ENCODE measurements around the gene UBLCP1. TPM values are rescaled to one million over a fixed set of nuclear protein-coding genes. Genes with fewer than 3 reads are reported as not detected.

UBLCP1 gene
- total and polyA plus RNA-seq, 2 donors (not counting 1 experiment from before 2014, with no cell fraction given) = 9.6 to 25.1 TPM

DNA sequence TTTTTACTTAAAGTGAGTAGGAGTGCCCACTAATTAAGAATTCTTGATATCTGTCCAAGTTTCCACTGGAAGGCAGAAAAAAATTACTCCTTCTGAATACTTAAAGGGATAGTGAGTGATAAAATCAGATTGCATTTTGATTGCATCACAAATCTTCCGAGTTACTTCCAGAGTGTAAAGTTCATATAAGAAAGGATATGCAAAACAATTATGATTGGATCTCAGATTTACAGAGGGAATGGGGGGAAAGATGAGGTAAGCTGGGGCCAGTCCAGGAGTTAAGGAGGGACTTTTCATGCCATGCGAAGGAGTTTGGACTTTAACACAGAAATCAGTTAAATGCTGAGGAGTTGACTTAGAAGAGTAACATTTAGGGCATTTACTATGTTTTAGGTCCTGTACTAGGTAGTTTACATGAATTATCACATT lies 44.5 kb upstream of the UBLCP1 start:
- no peak overlapping the region for H3K4me3 ChIP-seq (ENCODE audit: control extremely low read depth in 1 of 5, extremely low read depth in 1 of 5, insufficient read depth in 1 of 5, low read depth in 2 of 5, low read length in 4 of 5)
- H3K4me1 ChIP-seq (ENCODE audit: control insufficient read depth in 2 of 2, insufficient read depth in 2 of 2, low read length in 2 of 2) = no peaks in the 10 kb centered on the region
- DNase-seq (no peak), ATAC-seq (ENCODE audit: low read depth) (no peak)
- TF ChIP-seq, protein P1, sequence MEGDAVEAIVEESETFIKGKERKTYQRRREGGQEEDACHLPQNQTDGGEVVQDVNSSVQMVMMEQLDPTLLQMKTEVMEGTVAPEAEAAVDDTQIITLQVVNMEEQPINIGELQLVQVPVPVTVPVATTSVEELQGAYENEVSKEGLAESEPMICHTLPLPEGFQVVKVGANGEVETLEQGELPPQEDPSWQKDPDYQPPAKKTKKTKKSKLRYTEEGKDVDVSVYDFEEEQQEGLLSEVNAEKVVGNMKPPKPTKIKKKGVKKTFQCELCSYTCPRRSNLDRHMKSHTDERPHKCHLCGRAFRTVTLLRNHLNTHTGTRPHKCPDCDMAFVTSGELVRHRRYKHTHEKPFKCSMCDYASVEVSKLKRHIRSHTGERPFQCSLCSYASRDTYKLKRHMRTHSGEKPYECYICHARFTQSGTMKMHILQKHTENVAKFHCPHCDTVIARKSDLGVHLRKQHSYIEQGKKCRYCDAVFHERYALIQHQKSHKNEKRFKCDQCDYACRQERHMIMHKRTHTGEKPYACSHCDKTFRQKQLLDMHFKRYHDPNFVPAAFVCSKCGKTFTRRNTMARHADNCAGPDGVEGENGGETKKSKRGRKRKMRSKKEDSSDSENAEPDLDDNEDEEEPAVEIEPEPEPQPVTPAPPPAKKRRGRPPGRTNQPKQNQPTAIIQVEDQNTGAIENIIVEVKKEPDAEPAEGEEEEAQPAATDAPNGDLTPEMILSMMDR (IDR thresholded peaks at IDR 0.05) = no peak
- TF ChIP-seq EZH2 (IDR thresholded peaks at IDR 0.05; ENCODE audit: borderline replicate concordance, insufficient read depth, low read depth, low read length, poor library complexity, severe bottlenecking) = no peak
- H3K36me3 ChIP-seq (replicated peaks in 1 of 2; ENCODE audit: control extremely low read depth in 1 of 2, control insufficient read depth in 1 of 2, extremely low read depth in 1 of 2, insufficient read depth in 2 of 2, low read length in 1 of 2) = no peaks in the 10 kb centered on the region
- no peak overlapping the region for H3K4me2 ChIP-seq (replicated peaks; ENCODE audit: low read depth, low read length, poor library complexity, severe bottlenecking)
- no peaks in the 10 kb centered on the region for H3K79me2 ChIP-seq (ENCODE audit: control insufficient read depth, insufficient read depth, low read length)
- H3K27ac ChIP-seq (ENCODE audit: low read length in 2 of 2) = no peak overlapping the region
- Mint-ChIP-seq H3K27me3 (no peaks in the 10 kb centered on the region), H3K4me3 (no peak overlapping the region), H3K9me3 (ENCODE audit: insufficient read depth) (no peaks in the 10 kb centered on the region), H3K4me1 (no peaks in the 10 kb centered on the region), H3K27ac (no peak overlapping the region)
- no peak overlapping the region for H2AFZ ChIP-seq (ENCODE audit: insufficient read depth, low read depth, low read length, poor library complexity, severe bottlenecking)
- intact Hi-C loops (cut with micrococcal nuclease) = no loop called here
- no peaks in the 10 kb centered on the region for H3K9me3 ChIP-seq (ENCODE audit: control extremely low read depth in 1 of 3, control insufficient read depth in 2 of 3, insufficient read depth in 1 of 3, low read length in 2 of 3)
- H3K9ac ChIP-seq (ENCODE audit: low read length) = no peak overlapping the region
- ChIA-PET POLR2A (no interaction called here), CTCF (no interaction called here)
- H4K20me1 ChIP-seq (ENCODE audit: control insufficient read depth, insufficient read depth, low read length, poor library complexity, severe bottlenecking) = no peaks in the 10 kb centered on the region
- WGBS (ENCODE audit: insufficient coverage) = 100% methylated on average over 2 of the region's 2 CpGs
- no peaks in the 10 kb centered on the region for H3K27me3 ChIP-seq (replicated peaks in 1 of 4; ENCODE audit: control extremely low read depth in 1 of 4, control insufficient read depth in 3 of 4, insufficient read depth in 4 of 4, low read length in 3 of 4)

GRCh38 chr5:159220206-159220605 lies 42.9 kb upstream of the UBLCP1 start:
- H3K9ac ChIP-seq (ENCODE audit: low read length) = no peak overlapping the region
- ATAC-seq (ENCODE audit: low read depth) = no peak
- no peaks in the 10 kb centered on the region for H3K27me3 ChIP-seq (replicated peaks in 1 of 4; ENCODE audit: control extremely low read depth in 1 of 4, control insufficient read depth in 3 of 4, insufficient read depth in 4 of 4, low read length in 3 of 4)
- H3K9me3 Mint-ChIP-seq (ENCODE audit: insufficient read depth) = no peaks in the 10 kb centered on the region
- no peak overlapping the region for H3K27ac ChIP-seq (ENCODE audit: low read length in 2 of 2)
- H3K36me3 ChIP-seq (replicated peaks in 1 of 2; ENCODE audit: control extremely low read depth in 1 of 2, control insufficient read depth in 1 of 2, extremely low read depth in 1 of 2, insufficient read depth in 2 of 2, low read length in 1 of 2) = no peaks in the 10 kb centered on the region
- H3K9me3 ChIP-seq (ENCODE audit: control extremely low read depth in 1 of 3, control insufficient read depth in 2 of 3, insufficient read depth in 1 of 3, low read length in 2 of 3) = no peaks in the 10 kb centered on the region
- 100% methylated on average over 1 of the region's 5 CpGs for WGBS (ENCODE audit: insufficient coverage)
- POLR2A ChIA-PET = no interaction called here
- no peaks in the 10 kb centered on the region for H3K4me1 Mint-ChIP-seq
- no peaks in the 10 kb centered on the region for H3K79me2 ChIP-seq (ENCODE audit: control insufficient read depth, insufficient read depth, low read length)
- DNase-seq = no peak
- intact Hi-C loops (cut with micrococcal nuclease) = no loop called here
- H3K4me3 Mint-ChIP-seq = no peak overlapping the region
- CTCF ChIA-PET = interaction anchor here (1.0 kb wide), 1 partner anchor 10 kb away, joined by 4 read pairs; no protein-coding TSS in a partner anchor
- H2AFZ ChIP-seq (ENCODE audit: insufficient read depth, low read depth, low read length, poor library complexity, severe bottlenecking) = no peak overlapping the region
- no peak overlapping the region for H3K4me3 ChIP-seq (ENCODE audit: control extremely low read depth in 1 of 5, extremely low read depth in 1 of 5, insufficient read depth in 1 of 5, low read depth in 2 of 5, low read length in 4 of 5)
- peaks cover 7% of the 10 kb centered on the region for H3K27me3 Mint-ChIP-seq
- no peak for TF ChIP-seq EZH2 (IDR thresholded peaks at IDR 0.05; ENCODE audit: borderline replicate concordance, insufficient read depth, low read depth, low read length, poor library complexity, severe bottlenecking)
- TF ChIP-seq, protein P1 (IDR thresholded peaks at IDR 0.05) = no peak
- H4K20me1 ChIP-seq (ENCODE audit: control insufficient read depth, insufficient read depth, low read length, poor library complexity, severe bottlenecking) = no peaks in the 10 kb centered on the region
- H3K4me2 ChIP-seq (replicated peaks; ENCODE audit: low read depth, low read length, poor library complexity, severe bottlenecking) = no peak overlapping the region
- no peak overlapping the region for H3K27ac Mint-ChIP-seq
- H3K4me1 ChIP-seq (ENCODE audit: control insufficient read depth in 2 of 2, insufficient read depth in 2 of 2, low read length in 2 of 2) = no peaks in the 10 kb centered on the region
